Endothelial cell of hepatic sinusoid (primary cell): ENCODE results near the gene SLC47A1.
"Not testable (repeated sequence)": the region's sequence is repeated elsewhere in the genome, so short reads cannot be mapped to it uniquely, and the experiment has no call there.

ENCODE experiments used
- in situ Hi-C: cut with HindIII; loops from 2 replicates; pipeline ENCODE4 v1.10.0; 2017; ENCODE audit warnings: low sequenced_read_pairs

SLC47A1 gene

GRCh38 chr17:19533718-19534561 is at the start of gene SLC47A1:
Gene SLC47A1 (plus strand): TSS chr17:19533854. CDS start chr17:19533940, 86 bp downstream.
- in situ Hi-C loops: no loop called here

- in situ Hi-C loops: no loop called here
Observed at GRCh38 chr17:19485800-19486340, 47.8 kb upstream of the SLC47A1 start.

DNA sequence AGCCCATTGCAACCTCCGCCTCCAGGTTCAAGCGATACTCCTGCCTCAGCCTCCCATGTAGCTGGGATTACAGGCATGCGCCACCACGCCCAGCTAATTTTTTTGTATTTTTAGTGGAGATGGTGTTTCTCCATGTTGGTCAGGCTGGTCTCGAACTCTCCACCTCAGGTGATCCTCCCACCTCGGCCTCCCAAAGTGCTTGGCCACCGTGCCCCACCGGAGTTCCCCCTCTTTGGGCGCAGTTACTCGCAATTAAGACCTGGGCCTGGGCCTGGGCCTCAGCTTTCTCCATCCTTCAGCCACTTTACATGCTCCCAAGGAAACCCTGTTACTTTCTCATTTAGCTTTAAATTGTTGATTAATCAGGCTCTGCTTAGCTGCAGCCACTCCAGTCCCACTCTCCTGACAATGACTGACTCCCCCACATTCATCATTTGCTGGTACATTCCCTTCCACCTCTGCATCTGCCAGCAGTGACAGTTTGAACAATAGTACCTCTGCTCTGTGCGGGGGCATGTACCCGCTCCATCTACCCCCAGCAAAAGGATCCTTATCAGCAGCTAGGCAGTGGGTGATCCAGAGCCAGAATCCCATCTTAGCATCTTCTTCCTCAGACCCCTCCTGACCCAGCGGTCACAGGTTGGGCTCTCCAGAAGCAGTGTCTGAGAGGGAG is 47.2 kb upstream of the SLC47A1 start:
- in situ Hi-C loops: no loop called here

DNA sequence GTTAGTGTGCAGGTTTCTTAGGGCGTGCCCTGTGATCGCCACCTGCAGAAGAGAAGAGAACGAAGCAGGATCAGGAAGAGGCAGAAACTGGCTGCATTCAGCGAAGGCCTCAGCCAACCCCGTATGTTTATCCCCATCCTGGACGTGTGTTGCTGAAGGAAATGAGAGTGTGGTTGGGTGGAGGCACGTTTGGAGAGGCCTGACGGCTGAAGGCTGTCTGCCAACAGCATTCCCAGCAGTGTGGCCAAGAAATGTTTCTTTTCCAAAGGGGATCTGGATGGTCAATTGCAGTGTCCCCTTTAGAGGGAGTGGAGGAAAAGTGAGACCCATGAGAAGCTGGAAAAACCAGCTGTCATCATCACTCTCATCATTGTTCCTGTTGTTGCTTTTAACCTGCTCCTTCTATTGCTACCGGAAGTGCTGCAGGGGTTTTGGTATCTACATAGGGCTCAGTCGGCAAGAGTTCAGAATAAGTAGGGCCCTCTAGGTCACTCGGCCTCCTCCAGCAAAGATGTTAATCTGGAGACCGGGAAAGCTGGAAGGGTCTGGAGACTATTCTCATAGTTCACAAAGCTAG is 46.5 kb upstream of the SLC47A1 start:
- in situ Hi-C loops: no loop called here

GRCh38 chr17:19492141-19492540 is 41.5 kb upstream of the SLC47A1 start:
- in situ Hi-C loops: no loop called here

- in situ Hi-C loops: no loop called here
Observed at GRCh38 chr17:19494961-19495806, 38.5 kb upstream of the SLC47A1 start.

- in situ Hi-C loops: no loop called here
Observed at GRCh38 chr17:19495828-19496528, 37.7 kb upstream of the SLC47A1 start.

DNA sequence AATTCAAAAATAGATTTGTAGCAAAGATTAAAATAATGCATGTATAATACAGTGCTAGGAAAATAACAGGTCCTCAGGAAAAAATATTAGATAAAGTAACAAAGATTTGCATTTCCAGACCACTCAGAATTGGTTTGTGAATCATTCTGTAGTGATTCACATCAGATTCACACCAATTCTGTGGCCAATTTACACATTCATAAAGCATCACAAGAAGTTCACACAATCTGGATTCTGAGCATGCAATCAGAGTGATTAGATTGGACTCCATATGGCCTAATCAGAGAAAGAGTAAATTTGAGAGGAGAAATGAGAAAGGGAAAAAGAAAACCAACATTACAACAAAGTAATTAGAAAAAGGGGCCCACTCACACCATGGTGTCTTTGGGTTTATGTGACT is 36.0 kb upstream of the SLC47A1 start:
- in situ Hi-C loops: no loop called here

DNA sequence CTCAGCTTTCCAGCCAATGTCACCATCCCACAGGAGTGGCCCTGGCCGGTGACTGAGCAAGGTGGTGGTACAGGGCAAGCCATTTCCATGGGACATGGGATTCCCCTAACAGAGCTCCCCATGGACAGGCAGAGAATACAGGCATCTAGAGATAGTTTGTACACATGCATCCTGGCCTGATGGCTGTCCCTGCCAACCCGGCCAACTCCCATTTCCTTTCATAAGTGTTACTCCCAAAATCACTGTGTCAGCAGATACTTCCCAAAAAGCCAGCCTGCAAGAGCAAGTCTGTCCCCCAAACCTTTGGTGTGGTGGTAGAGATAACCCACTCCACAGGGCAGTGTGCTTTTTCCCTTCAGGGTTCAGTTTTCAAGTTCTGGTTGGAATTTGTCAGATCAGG is 32.4 kb upstream of the SLC47A1 start:
- in situ Hi-C loops: no loop called here

DNA sequence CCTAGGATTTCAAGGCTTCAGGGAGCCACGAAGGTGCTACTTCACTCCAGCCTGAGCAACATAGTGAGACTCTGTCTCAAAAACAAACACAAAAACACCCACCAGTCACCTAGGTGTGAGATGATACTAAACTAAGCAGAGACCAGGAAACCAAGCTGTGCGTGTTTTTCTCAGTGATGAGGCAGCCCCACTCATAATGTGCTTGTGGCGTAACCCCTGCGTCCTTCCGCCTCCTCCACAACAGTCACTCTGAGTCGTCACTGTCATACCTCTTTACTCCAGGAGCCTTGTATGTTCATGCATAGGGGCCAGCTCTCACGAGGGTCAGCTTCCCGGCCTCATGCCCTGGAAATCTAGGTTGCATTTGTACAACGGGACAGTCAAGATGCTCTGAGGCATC is 31.1 kb upstream of the SLC47A1 start:
- in situ Hi-C loops: no loop called here

GRCh38 chr17:19505561-19505960 is 28.1 kb upstream of the SLC47A1 start:
- in situ Hi-C loops: not testable (repeated sequence)

DNA sequence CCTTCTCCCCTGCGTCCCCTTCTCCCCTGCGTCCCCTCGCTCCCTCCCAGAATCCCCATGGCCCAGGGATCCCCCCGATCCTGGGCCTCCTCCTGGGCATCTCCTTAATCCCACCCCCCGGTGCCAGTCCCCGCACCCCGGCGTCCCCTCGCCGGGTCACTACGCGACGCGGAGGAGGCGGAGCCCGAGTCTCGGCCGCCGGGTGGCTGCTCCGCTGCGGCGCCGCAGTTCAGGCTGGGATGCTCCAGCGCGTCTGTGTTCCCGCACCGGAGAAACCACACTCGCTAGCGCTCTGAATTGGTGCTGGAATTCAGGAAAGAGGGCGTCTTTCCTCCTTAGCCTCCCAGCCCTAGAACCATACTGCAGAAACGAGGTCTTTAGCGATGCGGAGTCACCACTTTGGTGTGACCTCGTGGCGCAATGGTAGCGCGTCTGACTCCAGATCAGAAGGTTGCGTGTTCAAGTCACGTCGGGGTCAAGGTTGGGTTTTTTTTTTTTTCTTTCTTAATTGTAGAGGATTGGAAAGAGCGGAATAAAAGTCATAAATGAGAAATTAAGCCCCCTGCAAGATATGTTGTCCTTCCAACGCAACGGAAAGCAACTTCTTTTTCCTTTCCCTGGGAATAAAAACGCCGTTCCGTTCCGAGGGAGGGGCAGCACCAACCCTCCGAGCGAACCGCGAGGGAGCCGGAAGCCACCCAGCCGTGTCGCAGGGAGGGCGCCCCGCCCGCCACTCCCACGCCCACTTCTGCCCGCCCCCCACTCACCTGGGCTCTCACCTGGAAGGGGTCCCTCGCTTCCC is 25.7 kb upstream of the SLC47A1 start:
- in situ Hi-C loops: no loop called here

DNA sequence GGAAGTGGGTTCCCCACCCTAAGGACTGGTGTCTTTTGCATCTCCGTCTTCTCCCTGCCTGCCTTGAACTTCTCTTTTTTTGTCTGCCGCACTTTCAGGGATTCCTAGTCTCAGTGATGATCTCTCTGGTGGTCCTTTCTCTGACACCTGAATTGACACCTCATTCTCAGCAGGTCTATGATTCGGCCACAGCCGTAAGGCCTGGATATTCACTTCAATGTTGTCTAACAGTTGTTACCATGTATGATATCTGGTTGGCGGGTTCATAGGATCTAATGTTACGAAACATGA is 25.1 kb upstream of the SLC47A1 start:
- in situ Hi-C loops: no loop called here

DNA sequence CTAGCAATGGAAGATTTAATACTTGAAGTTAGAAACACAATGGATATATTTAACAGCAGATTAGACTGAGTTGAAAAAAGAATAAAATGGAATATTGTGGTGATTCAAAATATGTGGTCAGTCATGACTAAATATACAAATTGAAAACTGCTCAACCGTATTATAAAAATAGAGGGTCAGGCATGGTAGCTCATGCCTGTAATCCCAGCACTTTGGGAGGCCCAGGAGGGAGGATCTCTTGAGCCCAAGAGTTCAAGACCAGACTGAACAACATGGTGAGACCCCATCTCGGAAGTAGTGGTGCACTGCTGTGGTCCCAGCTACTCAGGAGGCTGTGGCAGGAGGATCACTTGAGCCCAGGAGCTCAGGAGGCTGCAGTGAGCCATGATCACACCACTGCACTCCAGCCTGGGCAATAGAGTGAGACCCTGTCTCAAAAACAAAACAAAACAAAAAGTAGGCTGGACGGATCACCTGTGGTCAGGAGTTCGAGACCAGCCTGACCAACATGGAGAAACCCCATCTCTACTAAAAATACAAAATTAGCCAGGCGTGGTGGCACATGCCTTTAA is 24.3 kb upstream of the SLC47A1 start:
- in situ Hi-C loops: not testable (repeated sequence)

GRCh38 chr17:19510903-19511302 is 22.8 kb upstream of the SLC47A1 start:
- in situ Hi-C loops: no loop called here

DNA sequence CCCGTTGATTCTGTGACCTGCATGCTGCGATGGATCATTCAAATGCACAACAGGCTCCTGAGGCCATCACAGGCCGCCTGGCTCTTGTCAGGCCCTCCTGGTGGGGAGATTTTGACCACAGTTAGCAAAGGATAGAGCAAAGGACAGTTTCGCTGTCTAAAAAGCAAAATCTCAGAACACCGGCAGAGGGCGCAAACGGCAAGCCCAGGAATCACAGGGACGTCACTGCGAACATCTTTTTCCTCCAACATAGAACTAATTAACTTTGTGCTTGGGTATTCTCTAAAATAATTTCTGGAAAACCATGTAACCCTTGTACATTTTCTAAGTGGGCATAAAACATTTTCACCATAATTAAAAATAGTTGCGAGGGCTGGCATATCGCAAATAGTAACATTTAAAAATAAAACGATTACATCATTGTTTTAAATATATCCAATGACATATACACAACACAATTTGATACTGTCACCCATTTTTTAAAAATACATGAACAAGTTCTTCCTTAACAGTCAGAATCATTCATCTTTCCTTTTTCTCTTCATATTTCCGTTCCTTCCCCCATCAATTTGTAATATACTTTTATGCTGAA is 19.7 kb upstream of the SLC47A1 start:
- in situ Hi-C loops: no loop called here

- in situ Hi-C loops: loop anchor here (5.0 kb wide), 2 partner anchors 75 to 245 kb away; no protein-coding TSS in a partner anchor
Observed at GRCh38 chr17:19517699-19518098, 16.0 kb upstream of the SLC47A1 start.

GRCh38 chr17:19519388-19520291 is 14.0 kb upstream of the SLC47A1 start:
- in situ Hi-C loops: loop anchor here (5.0 kb wide), 2 partner anchors 73 to 243 kb away; no protein-coding TSS in a partner anchor
